Stimulated activated CD8-positive, alpha-beta memory T cell treated with anti-CD3 and anti-CD28 coated beads, Interleukin-7, amount 100 ng/mL, for 4 hours (primary cell): ENCODE data around the gene ANKRD55.
"Not testable (repeated sequence)": the region's sequence is repeated elsewhere in the genome, so short reads cannot be mapped to it uniquely, and the experiment has no call there.

Experiments used
- DNase-seq, 2 donors: peaks; one replicate each; pipeline ENCODE4 v3.0.0-alpha.2; 2020; ENCODE audit warnings: low read depth in 2 of 2

ANKRD55 gene

DNA sequence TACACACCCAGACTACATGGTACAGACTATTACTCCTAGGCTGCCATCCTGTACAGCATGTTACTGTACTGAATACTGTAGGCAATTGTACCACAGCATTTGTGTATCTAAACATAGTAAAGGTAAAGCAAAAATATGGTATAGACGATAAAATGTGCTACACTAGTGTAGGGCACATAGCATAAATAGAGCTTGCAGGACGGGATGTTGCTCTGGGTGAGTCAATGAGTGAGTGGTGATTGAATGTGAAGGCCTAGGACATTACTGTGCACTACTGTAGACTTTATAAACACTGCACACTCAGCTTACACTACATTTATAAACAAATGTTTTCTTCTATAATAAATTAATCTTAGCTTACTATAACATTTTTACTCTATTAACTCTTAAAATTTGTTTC is 25.6 kb downstream of the ANKRD55 start:
- no peak for DNase-seq

- no peak for DNase-seq
These were observed 26.8 kb downstream of the ANKRD55 start for GRCh38 chr5:56206126-56206910.

- not testable (repeated sequence) for DNase-seq
These were observed 29.2 kb downstream of the ANKRD55 start for GRCh38 chr5:56203936-56204335.

DNA sequence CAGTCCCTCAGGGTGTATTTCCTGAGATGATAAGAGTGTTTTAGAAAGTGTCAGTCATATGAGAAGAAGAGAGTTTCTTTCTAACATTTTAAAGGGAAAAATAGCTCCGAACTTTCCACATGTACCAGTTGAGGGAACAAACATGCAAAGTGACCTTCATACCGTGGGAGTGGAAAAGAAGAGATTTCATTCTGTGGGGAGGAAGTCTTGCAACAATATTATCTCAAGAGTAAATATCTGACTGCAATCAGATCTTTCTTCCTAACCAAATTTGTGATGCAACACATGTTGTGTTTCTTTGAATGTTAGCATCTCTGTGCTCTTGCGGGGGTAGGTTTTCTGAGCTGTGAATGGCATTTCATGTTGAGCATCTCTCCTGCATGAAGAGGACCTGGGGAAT is 30.6 kb downstream of the ANKRD55 start:
- no peak for DNase-seq

GRCh38 chr5:56201762-56202261 is 31.3 kb downstream of the ANKRD55 start:
- not testable (repeated sequence) for DNase-seq

DNA sequence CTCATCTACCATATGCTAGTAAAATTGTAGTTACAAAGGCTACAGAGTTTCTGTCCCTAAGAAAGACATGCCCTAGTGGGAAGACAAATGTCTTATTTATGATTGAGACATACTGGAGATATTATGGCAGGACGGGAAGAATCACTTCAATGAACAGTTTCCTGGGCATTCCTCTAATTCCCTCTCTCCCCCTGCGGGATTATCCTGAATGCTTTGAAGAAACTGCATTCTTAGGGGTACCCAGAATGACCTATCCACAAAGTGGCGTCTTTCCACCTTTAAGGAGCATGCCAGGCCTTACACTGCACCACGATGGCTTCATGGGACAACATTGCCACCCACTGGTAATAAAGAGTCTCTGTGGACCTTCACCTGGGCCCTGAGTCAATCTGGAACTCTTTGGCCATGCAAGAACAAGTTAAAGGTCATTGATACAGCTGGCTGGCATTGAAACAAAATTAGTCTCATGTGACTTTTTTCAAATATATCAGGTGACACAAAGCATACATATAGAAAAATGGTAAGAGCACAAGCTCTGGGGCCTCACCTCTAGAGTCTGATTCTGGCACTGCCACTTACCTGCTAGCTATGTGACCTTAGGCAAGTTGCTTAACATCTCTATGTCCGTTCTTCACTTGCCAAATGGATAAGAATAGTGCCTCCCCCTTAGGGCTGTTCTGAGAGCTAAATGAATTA is 32.0 kb downstream of the ANKRD55 start:
- peak; percentile 1 to 18 for DNase-seq

DNA sequence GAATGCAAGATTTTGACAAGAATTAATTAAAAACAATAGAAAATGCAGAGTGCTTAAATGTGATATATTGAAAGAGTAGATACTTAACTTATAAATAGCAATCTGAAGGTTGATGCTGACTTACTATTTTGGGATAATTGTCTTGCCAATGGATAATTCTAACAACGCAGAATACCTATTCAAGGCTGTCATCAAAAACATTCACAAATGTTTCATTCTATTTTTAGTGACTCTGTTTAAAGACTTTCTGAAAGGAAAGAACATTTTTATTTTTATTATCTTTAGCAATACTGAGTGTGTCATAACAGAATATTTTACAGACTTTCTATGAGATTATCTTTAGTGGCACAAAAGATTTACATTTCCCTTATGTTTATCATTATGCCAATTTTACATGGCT is 38.1 kb downstream of the ANKRD55 start:
- no peak for DNase-seq

DNA sequence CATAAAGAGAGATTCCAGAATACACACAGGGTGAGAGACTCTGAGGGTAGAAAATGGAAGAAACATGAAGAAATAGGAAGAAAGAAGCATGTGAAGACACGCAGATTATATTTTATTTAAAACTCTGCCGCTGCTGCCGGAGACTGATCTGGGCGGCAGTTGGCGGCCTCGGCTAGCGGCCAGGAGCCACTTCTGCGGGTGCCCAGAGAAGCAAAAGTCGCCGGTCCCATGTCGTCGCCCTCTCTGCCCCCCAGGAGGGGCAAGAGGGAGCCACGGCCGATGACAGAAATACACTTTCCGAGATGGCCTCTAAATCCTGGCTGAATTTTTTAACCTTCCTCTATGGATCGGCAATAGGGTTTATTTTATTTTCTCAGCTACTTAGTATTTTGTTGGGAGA is 40.9 kb downstream of the ANKRD55 start:
- DNase-seq: no peak

DNA sequence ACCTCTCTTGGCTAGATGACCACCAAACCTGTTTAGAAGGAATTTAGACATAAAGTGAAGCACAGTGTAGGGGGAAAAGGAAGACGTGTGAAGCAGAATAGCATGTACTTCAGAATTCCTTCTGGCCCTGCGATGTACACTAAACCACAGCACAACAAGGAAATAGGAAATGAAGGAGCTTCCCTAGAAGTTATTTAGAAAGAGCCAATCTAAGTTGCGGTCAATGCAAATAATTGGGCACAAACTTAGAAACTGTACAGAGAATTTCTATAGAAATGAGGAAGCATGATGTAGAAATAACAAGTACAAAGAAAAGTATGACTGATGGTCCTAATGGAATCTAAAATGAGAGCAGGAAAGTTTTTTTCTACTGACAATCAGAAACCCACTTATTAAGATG is 41.5 kb downstream of the ANKRD55 start:
- no peak for DNase-seq

GRCh38 chr5:56190497-56190896 is 42.6 kb downstream of the ANKRD55 start:
- DNase-seq: no peak

DNA sequence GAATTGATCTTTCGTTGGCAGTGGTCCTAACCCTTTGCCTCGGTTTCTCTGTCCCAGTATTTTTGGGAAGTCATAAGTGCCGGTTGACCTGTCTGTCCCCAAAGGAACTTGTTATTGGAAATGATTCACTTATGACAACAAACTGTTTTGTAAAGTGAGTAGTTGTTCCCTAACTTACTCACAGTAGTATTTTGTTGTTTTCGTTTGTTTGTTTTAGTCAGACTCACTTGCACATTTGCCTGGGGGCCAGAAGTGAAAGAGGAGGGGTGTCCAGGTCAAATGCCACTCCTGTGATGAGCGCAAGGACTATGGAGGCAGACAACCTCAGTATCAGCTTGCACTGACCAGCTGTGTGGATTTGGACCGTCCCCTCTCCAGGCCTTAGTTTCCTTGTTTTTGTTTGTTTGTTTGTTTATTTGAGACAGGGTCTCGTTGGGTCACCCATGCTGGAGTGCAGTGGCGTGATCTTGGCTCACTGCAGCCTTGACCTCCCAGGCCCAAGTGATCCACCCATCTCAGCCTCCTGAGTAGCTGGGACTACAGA is 47.3 kb downstream of the ANKRD55 start:
- DNase-seq: no peak

DNA sequence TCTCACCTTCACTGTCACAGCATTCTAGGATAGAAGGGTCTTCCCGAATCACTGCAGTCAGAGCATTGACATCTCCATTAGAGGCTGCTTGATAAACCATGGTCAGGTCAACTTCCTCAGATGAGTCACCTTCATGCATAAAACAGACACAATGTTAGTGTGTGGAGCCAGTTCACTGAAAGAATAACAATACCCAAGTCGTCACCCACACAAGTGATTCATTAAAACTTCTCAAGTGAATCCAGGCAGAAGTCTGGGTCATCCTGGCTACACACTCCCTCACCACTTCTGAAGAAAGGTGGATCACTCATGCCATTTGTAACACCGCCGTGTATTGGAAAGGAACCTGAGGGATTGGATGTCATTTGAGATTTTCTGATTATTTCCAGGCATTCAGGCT is 49.6 kb downstream of the ANKRD55 start:
- DNase-seq: no peak

- DNase-seq: no peak
These were observed 53.7 kb downstream of the ANKRD55 start for GRCh38 chr5:56179442-56179841.

- DNase-seq: no peak
These were observed 54.3 kb downstream of the ANKRD55 start for GRCh38 chr5:56178823-56179222.

- DNase-seq: no peak
These were observed 56.1 kb downstream of the ANKRD55 start for GRCh38 chr5:56176871-56177533.

GRCh38 chr5:56176155-56176798 is 56.9 kb downstream of the ANKRD55 start:
- DNase-seq: no peak

DNA sequence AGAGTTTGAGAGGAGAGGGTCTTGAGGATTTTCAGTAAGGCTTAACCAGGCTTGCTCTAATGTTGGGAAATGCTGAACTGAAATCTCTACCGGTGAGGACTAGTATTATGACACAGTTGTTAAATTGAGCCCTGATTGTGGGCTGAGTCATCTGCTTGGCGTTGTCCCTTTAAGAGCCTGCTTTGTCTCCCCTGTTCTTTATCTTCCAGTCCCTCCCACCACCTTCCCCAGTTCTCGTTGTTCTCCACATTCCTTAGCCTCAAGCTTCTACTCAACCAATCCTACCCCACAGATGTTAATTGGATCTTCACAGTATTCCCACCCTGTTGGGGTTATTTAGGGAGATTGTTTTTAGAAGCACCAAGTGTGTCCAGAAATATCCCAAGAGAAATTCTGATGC is 57.6 kb downstream of the ANKRD55 start:
- DNase-seq: no peak

DNA sequence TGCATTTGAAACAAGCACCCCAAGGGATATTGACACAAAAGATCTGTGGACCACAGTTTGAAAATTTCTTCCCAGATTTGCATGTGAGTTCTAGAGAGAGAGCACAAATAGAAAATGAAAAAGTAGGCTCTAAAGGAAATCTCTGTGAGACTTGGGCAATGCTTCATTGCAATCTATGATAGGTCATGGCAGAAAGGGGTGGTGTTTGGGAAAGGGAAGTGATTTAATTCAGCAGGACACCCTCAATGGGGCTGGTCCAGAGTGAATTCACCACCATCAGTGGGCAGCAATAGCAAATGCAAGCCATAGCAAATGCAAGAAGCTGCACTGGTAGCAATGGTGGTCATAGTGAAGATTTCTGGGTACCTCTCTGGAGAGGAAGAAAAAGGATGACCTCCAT is 58.1 kb downstream of the ANKRD55 start:
- DNase-seq: no peak

DNA sequence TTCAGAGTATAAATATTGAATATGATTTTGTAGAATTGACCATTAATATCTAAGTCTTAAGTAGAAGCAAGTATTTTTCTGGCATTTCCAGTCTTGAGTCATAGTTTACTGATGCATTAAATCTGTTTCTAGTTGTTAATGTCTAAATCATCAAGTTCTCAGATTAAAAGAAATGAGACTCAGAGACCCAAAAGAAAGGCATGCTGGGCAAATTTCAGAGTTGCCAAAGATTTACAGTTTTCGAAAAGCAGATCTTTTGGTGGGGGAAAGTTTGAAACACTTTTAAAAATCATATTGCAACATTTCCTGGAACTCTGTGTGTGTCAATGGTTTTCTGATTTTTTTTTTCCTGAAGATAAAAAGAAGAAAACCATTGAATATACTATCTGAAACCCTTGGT is 60.9 kb downstream of the ANKRD55 start:
- no peak for DNase-seq

DNA sequence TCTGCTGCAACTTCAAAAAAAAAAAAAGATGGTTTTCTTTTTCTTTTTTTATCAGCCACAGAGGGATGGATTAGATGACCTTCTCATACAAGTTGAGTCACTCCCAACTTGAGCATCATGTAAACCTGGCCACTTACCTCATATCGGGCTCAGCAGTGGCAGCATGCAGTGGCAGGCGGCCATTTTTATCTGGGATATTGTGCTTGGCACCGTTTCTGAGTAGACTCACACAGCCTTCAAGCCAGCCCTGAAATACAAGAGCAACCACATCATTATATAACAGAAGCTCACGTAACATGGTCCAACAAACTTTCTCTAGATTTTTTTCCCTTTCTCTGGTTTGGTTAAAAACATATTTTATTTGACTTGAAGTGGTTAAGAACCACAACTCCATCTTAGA is 62.6 kb downstream of the ANKRD55 start:
- no peak for DNase-seq

DNA sequence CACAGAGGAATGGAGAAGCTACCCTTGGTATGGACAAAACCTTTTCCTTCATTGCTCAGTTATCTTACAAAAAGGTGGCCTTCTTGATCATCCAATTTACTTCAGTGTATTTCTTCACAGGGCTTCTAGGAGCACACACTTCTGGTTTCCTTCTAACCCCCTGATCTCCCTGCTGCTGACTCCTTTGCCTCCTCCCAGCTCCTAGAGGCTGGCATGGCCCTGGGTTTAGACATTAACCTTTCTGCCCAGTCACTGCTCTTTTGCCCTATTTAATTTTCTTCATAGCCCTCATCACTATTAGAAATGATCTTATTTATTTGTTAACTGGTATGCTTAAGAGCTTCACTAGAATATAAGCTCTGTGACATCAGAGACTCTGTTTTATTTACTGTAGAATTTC is 63.2 kb downstream of the ANKRD55 start:
- DNase-seq: no peak

- DNase-seq: no peak
These were observed 63.8 kb downstream of the ANKRD55 start for GRCh38 chr5:56169281-56169680.
